Testis (tissue), 2 donors: ENCODE data around the gene CRYL1.

Experiments
- CTCF ChIP-seq, 3 experiments: fragments of 450-650 bp in 2 of 3; fragments of 200-600 bp in 1 of 3; sonication (generic) in 1 of 3; IDR thresholded peaks; one replicate each; pipeline ENCODE4 v1.5.1; 2016 to 2019; ENCODE audit warnings: antibody characterized with exemption in 3 of 3, mild to moderate bottlenecking in 2 of 3, moderate library complexity in 1 of 3
- POLR2A ChIP-seq: fragments of 450-650 bp; IDR thresholded peaks from one replicate; pipeline ENCODE4 v1.6.1; 2017; ENCODE audit warnings: antibody characterized with exemption, mild to moderate bottlenecking, moderate library complexity

DNA sequence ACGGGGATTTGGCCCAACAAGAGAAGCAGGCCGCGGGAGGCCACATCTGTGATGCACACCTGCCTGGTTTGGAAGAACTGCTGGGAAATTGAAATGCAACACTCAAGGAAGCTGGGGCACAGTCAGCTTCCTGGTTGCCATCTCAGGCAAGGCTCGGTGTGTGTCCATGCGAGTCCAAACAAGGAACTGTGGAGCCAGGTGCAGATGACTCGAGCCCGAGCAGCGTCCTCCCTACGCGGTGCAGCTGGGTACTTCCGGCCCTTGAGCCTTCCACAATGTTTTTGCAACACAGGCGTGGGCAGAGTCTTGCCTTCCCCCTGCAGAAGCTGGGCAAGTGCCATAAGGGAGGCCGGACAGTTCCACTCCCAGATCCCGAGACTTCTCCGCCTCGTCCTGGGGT, 94.6 kb downstream of the CRYL1 start:
- no peak for TF ChIP-seq CTCF (IDR thresholded peaks at IDR 0.05)
- no peak for TF ChIP-seq POLR2A
